NCI-H2029 treated with DMSO at 0.1 percent for 48 hours (cell line): ENCODE results near the gene ZNF827.

Source experiments
- DNase-seq: peaks from one replicate; lab custom pipeline; 2025; lab: John Stamatoyannopoulos, UW

Gene ZNF827

DNA sequence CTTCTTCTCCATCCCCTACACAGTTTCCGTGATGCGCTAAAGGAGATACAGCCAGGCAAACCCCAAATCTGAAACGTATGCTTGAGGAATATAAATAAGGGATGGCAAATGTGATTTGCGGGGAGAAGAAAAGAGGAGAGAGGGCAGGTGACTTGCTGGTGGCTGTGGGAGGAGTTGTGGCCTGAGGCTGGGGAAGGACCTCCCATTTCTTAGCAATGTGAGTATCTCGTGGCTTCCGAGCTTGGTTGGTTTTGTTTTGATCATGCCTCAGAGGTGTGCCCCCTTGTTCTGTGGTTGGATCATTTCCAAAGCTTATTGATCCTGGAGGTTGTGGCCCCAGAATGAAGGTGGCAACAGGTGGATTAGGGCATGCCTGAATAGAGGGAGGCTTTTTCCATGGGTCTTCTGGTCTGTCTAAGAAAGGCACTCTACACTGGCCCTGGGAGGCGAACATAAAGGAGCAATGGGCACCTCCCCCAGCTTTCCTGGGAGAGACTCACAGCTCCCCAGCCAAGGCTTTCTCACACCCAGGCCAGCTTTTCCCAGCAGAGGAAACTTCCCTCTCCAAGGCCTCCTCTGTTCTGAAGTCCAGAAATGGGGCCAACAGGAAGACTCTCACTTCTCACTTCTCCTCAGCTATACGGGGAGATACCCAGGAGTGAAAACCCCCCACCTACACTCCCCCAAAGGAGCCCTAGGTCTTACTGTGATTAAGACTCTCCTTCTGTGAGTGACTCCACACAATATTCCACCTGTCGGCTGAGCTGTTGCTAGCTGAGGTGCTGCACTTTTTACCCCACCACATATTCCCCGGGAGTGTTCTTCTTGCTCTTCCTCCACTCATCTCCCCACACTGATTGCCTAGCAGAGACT is 218.6 kb downstream of the ZNF827 start:
- no peak for DNase-seq

DNA sequence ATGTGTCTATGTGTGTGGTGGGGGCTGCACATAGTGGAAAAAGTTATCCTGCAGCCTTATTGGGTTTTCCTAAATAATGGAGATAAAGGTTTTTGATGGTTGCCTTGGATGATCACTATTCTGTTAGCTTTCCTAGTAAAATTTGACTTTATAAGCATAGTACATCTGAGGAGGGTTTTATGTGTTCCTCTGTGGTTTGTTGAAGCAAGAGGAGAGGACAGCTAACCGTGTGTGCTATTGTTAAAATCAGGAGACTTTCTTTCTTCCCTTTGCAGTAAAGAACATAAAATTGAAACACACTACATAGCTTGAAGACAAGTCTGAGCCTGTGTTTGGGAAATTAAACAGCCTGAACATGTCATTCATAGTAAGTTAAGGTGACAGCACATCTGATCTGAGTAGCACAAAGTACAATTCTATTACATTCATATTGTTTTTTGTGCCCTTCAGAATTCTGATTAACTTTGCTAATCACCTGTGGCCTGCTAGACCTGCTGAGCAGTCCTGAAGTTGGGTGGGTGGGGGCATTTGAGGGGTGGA is 221.9 kb downstream of the ZNF827 start:
- no peak for DNase-seq

DNA sequence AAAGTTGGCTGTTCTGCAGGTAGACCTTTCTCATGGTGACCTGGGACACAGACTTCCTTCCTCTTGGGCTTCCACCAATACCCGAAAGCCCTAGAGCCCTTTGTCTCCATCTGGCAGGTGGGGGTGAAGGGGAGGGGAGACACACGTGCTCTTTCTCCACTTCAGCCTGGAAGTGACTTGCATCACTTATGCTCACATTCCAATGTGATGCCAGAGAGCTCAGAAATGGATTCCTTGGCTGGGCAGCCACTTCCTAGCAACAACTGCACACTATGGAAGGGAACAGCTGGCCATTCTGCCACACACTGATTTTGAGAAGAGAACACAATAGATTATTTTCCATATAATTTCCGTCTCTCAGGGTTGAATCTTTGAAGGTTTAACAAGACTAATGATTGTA is 222.4 kb downstream of the ZNF827 start:
- no peak for DNase-seq

DNA sequence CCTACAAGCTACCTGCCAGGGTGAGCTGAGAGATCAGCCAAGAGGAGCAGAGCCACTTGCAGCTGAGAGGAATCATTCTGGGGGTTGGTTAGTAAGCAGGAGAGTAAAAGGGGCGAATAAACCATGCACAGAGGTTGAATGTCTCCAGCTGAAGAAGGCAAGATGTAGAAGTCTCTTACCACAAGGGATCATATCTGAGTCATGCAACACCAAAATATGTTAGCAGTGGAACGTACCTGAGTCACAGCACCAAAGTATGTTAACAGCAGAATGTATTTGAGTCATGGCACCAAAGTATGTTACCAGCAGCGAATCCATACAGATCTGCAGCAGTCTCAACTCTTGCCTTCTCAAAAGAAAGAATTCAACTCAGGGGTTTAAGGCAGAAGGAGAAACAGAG is 228.8 kb downstream of the ZNF827 start:
- DNase-seq = no peak

DNA sequence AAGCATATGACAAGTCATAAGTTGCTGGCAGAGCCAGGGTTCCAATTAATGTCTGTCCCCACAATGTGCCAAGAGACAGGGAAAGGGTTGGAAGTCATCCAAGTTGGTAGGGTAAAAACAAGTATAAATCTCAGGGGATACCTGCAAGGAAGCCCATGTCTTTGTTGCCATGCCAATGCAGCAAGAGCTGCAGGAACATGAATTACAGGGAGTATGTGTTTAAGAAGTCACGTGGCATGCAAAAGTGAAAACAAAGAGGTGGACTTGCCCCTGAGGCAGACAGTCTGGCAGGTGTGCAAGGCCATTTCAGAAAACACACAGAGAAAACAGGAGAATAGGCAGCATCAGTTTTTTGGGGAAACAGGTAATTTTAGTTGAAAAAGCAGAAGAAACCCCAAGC is 229.3 kb downstream of the ZNF827 start:
- no peak for DNase-seq
